ENCODE data around the gene HESX1. TPM values are rescaled to one million over a fixed set of nuclear protein-coding genes. Genes with fewer than 3 reads are reported as not detected.

Gene HESX1
- total and polyA plus RNA-seq, 2 experiments from 2014 or later, result 21.1 to 56.7 TPM

DNA sequence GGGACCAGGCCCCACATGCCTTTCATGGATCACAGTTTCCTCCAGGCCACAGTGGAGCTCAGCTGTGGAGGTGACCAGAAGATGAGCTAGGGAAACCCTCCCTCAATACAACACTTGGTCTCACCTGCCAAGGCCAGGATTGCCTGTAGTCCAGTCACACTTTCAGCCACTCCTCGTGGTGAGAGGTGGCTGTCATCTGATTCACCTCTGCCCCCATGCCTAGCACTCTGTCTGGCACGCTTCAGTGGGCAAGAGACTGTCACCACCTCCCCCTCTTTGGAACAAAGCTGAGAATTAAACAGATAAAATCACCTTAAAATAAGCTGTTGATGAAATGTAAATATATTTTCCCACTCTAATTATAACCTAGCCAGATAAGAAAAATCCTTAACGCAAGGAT, 30.7 kb downstream of the HESX1 start:
- Histone ChIP-seq H3K36me3 (ENCODE audit: insufficient read depth) (no peaks in the 10 kb centered on the region; the same call in 1 of the 2 replicates), H2AFZ (no peak overlapping the region), H3K79me2 (replicated peaks; ENCODE audit: insufficient read depth) (peaks cover 7% of the 10 kb centered on the region), H3F3A (replicated peaks; ENCODE audit: low read depth) (peaks cover 4% of the 10 kb centered on the region; the same call in 1 of the 2 replicates), H3K4me2 (no peak overlapping the region), H3K4me1 (ENCODE audit: insufficient read depth) (peaks cover 20% of the 10 kb centered on the region), H3K9me2 (ENCODE audit: insufficient read depth) (no peaks in the 10 kb centered on the region), H3K27me3 (ENCODE audit: insufficient read depth) (peaks cover 5% of the 10 kb centered on the region; the same call in 1 of the 2 replicates), H3K27ac (ENCODE audit: low read depth) (no peak overlapping the region), H4K20me1 (replicated peaks; ENCODE audit: insufficient read depth) (no peaks in the 10 kb centered on the region), H3K4me3 (no peak overlapping the region)
- Mint-ChIP-seq H3K9me3 (no peaks in the 10 kb centered on the region), H3K27me3 (ENCODE audit: insufficient read depth, low read depth, poor library complexity) (peaks cover 26% of the 10 kb centered on the region), H3K36me3 (ENCODE audit: low read depth) (no peaks in the 10 kb centered on the region; the same call in 2 of the 3 replicates), H3K4me3 (no peak overlapping the region; the same call in 2 of the 3 replicates), H3K27ac (no peak overlapping the region), H3K4me1 (peaks cover 47% of the 10 kb centered on the region)
- TF ChIP-seq CREB1 (CRISPR knock-in tag; IDR thresholded peaks at IDR 0.05; ENCODE audit: low read depth), result no peak
- no peak for TF ChIP-seq JUNB (IDR thresholded peaks at IDR 0.05; ENCODE audit: unreplicated experiment)
- TF ChIP-seq EZH2phosphoT487 (IDR thresholded peaks at IDR 0.05; ENCODE audit: unreplicated experiment), result no peak
- TF ChIP-seq ZNF331 (CRISPR knock-in tag; IDR thresholded peaks at IDR 0.05; ENCODE audit: low read depth), result no peak
- TF ChIP-seq, protein P1, sequence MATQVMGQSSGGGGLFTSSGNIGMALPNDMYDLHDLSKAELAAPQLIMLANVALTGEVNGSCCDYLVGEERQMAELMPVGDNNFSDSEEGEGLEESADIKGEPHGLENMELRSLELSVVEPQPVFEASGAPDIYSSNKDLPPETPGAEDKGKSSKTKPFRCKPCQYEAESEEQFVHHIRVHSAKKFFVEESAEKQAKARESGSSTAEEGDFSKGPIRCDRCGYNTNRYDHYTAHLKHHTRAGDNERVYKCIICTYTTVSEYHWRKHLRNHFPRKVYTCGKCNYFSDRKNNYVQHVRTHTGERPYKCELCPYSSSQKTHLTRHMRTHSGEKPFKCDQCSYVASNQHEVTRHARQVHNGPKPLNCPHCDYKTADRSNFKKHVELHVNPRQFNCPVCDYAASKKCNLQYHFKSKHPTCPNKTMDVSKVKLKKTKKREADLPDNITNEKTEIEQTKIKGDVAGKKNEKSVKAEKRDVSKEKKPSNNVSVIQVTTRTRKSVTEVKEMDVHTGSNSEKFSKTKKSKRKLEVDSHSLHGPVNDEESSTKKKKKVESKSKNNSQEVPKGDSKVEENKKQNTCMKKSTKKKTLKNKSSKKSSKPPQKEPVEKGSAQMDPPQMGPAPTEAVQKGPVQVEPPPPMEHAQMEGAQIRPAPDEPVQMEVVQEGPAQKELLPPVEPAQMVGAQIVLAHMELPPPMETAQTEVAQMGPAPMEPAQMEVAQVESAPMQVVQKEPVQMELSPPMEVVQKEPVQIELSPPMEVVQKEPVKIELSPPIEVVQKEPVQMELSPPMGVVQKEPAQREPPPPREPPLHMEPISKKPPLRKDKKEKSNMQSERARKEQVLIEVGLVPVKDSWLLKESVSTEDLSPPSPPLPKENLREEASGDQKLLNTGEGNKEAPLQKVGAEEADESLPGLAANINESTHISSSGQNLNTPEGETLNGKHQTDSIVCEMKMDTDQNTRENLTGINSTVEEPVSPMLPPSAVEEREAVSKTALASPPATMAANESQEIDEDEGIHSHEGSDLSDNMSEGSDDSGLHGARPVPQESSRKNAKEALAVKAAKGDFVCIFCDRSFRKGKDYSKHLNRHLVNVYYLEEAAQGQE (IDR thresholded peaks at IDR 0.05; ENCODE audit: unreplicated experiment), result no peak
- no peak for TF ChIP-seq EZH2 (IDR thresholded peaks at IDR 0.05; ENCODE audit: low read depth, unreplicated experiment)
- TF ChIP-seq ZNF114 (CRISPR knock-in tag; IDR thresholded peaks at IDR 0.05), result no peak
- TF ChIP-seq STAT1 (IDR thresholded peaks at IDR 0.05; ENCODE audit: unreplicated experiment), result no peak
- no peak for TF ChIP-seq CTCF (conservative IDR thresholded peaks at IDR 0.05; ENCODE audit: low read depth in 2 of 2)
- TF ChIP-seq, protein P2, sequence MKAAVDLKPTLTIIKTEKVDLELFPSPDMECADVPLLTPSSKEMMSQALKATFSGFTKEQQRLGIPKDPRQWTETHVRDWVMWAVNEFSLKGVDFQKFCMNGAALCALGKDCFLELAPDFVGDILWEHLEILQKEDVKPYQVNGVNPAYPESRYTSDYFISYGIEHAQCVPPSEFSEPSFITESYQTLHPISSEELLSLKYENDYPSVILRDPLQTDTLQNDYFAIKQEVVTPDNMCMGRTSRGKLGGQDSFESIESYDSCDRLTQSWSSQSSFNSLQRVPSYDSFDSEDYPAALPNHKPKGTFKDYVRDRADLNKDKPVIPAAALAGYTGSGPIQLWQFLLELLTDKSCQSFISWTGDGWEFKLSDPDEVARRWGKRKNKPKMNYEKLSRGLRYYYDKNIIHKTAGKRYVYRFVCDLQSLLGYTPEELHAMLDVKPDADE (IDR thresholded peaks at IDR 0.05), result no peak
- no peak for TF ChIP-seq POLR2AphosphoS5 (IDR thresholded peaks at IDR 0.05; ENCODE audit: low read depth)
- DNase-seq (ENCODE audit: low spot score) (no peak), ATAC-seq (no peak)

All from GM23338 (cell line).